AG09309 (cell line): Measurements from ENCODE around the gene ZNF14.
"Not testable (repeated sequence)": the region's sequence is repeated elsewhere in the genome, so short reads cannot be mapped to it uniquely, and the experiment has no call there.

Experiments used
- DNase-seq: peaks from one replicate; pipeline ENCODE4 v3.0.0-alpha.2; 2010; ENCODE audit warnings: low read depth
- H3K4me3 ChIP-seq: 2 replicates; pipeline ENCODE4 v1.5.1; 2011; ENCODE audit warnings: mild to moderate bottlenecking, low read depth, low read length, moderate library complexity; ENCODE audit not compliant: control insufficient read depth
- CTCF ChIP-seq: IDR thresholded peaks from 2 replicates; pipeline ENCODE4 v1.5.1; 2011; ENCODE audit warnings: mild to moderate bottlenecking, low read depth, low read length, inconsistent platforms; ENCODE audit not compliant: insufficient read depth, control insufficient read depth; ENCODE audit errors: missing control alignments

Gene ZNF14

DNA sequence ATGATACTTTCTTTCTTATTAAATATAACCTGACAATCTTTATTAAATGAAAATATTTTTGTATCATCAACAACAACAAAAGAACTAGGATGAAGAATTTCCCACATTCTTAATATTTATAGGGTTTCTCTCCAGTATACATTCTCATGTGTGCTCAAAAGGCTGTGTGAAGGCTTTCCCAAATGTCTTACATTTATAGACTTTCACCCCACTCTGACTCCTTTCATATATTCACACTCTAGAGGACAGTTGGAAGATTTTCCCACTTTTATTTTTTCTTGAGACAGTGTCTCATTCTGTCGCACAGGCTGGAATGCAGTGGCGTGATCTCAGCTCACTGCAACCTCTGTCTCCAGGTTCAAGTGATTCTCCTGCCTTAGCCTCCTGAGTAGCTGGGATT is 22.4 kb downstream of the ZNF14 start:
- no peak overlapping the region for H3K4me3 ChIP-seq

DNA sequence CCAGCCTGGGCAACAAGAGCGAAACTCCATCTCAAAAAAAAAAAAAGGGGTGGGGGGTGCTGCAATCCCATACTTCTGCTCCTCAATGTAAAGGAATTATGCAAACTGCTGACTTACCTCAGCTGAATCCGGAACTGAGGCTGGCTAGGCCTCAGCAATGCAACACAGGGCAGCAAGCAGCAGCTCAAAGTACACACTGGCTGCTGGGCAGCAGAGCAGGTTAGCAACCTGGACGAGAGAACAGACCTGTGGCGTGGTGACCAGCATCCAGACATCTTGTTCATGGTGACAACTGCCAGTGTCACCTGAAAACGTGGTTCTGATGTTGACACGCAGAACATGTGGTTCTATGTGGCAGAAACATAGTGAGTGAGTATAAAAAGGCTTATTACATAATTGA is 28.1 kb downstream of the ZNF14 start:
- TF ChIP-seq CTCF = no peak
- H3K4me3 ChIP-seq = no peak overlapping the region
- no peak for DNase-seq

More for the DNA sequence above, 22.4 kb downstream of the ZNF14 start:
- no peak for TF ChIP-seq CTCF
- DNase-seq = no peak

DNA sequence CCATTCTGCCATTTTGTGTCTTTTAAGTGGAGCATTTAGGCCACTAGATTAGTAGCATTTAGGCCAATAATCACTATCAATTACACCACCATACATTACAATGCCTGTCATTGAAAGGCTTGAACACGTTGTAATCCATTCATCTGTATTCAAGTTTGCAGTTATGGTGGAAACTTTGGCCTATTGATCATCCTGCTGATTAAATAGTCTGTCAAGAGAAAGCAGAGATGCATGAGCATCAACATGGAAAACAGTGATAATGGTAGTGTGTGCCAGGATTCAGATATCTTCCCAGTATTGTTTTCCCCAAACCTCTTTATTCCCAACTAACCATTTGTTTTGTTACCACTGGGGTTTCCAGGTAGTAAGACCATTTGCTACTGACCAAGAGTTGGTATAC is 32.4 kb downstream of the ZNF14 start:
- not testable (repeated sequence) for H3K4me3 ChIP-seq, DNase-seq

DNA sequence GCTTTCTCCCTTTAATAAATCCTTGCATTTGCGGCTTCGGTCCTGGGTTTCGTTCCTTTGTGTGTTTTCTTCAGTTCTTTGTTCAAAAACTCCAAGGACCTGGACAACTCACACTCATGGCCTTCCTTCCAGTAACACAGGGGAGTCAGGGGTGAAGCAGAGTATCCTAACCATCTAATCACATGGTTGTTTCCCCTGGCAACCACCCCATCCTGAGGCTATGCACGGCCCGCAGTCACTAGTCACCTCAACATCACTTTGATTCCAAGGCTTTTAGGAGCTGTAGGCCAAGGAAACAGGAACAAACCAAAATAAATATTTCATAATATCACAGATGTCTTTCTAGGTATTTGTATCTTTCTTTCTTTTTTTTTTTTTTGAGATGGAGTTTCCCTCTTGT is 35.3 kb downstream of the ZNF14 start:
- no peak for TF ChIP-seq CTCF
- no peak for DNase-seq
- no peak overlapping the region for H3K4me3 ChIP-seq

DNA sequence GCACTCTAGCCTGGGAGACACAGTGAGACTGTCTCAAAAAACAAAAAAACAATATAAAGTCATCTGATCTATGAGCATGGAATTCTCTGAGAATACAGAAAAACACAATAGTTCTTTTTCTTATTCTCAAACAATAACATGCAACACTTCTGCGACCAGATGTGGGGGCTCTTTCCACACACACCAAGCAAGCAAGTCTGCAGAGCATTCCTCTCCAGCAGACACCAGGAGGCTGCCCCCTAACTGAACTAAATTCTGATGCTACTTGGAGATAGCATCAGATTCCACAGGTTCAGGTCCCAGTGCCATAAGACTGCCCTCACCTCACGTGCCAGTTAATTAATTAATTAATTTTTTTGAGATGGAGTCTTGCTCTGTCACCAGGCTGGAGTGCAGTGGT is 36.5 kb downstream of the ZNF14 start:
- no peak overlapping the region for H3K4me3 ChIP-seq
- DNase-seq = no peak
- no peak for TF ChIP-seq CTCF

- no peak overlapping the region for H3K4me3 ChIP-seq
- no peak for DNase-seq
- TF ChIP-seq CTCF = no peak
These were observed 41.2 kb downstream of the ZNF14 start for GRCh38 chr19:19691683-19692082.

- H3K4me3 ChIP-seq, DNase-seq: not testable (repeated sequence)
These were observed 43.9 kb downstream of the ZNF14 start for GRCh38 chr19:19689023-19689422.

DNA sequence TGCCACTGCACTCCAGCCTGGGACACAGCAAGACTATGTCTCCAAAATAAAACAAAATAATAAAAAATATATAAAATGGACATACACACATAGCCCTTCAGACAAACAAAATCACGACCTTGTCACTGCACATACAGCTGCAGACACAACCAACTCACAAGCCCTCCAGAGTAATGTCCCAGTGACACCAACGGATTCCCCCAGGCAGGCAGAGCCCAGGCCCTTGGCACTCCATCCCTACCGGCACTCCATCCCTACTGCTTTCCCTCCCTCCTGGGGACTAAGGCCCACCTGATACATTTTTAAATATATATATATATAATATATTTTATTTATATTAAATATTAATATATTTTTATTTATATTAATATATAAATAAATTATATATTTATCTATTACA is 45.8 kb downstream of the ZNF14 start:
- DNase-seq = no peak
- no peak for TF ChIP-seq CTCF
- H3K4me3 ChIP-seq = no peak overlapping the region
